Neural cell (in vitro differentiated cells): ENCODE measurements around the gene HSD17B14.

Experiments used
- POLR2AphosphoS5 ChIP-seq: IDR thresholded peaks from 2 replicates; pipeline ENCODE4 v1.6.1; 2012
- TF ChIP-seq, protein P1 (sequence below): IDR thresholded peaks from 2 replicates; pipeline ENCODE4 v1.6.1; 2012; ENCODE audit warnings: borderline replicate concordance
- TF ChIP-seq, protein P2 (sequence below): fragments of 450-650 bp; IDR thresholded peaks from 2 replicates; pipeline ENCODE4 v1.5.1; 2014; ENCODE audit warnings: antibody characterized with exemption, mild to moderate bottlenecking, moderate library complexity; ENCODE audit not compliant: poor library complexity, severe bottlenecking

DNA sequence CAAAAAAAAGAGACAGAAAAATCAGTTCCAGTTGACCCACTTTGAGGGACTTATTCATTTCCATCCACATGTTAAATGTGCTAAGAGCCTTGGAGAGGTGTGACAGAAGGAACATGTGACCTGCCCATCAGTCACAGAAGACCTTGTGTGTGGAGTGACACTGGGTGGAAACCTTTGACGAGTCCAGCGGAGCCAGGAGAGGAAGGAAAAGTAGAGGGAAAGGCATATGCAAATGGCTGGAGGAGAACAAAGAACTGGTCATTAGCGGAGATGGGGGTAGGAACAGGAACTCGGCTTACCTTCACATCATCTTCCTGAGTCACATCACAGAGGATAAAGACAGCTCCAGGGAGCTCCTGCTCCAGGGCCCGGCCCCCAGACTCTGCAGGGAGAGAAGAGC is 2.3 kb downstream of the HSD17B14 start:
- TF ChIP-seq, protein P1, sequence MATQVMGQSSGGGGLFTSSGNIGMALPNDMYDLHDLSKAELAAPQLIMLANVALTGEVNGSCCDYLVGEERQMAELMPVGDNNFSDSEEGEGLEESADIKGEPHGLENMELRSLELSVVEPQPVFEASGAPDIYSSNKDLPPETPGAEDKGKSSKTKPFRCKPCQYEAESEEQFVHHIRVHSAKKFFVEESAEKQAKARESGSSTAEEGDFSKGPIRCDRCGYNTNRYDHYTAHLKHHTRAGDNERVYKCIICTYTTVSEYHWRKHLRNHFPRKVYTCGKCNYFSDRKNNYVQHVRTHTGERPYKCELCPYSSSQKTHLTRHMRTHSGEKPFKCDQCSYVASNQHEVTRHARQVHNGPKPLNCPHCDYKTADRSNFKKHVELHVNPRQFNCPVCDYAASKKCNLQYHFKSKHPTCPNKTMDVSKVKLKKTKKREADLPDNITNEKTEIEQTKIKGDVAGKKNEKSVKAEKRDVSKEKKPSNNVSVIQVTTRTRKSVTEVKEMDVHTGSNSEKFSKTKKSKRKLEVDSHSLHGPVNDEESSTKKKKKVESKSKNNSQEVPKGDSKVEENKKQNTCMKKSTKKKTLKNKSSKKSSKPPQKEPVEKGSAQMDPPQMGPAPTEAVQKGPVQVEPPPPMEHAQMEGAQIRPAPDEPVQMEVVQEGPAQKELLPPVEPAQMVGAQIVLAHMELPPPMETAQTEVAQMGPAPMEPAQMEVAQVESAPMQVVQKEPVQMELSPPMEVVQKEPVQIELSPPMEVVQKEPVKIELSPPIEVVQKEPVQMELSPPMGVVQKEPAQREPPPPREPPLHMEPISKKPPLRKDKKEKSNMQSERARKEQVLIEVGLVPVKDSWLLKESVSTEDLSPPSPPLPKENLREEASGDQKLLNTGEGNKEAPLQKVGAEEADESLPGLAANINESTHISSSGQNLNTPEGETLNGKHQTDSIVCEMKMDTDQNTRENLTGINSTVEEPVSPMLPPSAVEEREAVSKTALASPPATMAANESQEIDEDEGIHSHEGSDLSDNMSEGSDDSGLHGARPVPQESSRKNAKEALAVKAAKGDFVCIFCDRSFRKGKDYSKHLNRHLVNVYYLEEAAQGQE, result no peak
- TF ChIP-seq, protein P2, sequence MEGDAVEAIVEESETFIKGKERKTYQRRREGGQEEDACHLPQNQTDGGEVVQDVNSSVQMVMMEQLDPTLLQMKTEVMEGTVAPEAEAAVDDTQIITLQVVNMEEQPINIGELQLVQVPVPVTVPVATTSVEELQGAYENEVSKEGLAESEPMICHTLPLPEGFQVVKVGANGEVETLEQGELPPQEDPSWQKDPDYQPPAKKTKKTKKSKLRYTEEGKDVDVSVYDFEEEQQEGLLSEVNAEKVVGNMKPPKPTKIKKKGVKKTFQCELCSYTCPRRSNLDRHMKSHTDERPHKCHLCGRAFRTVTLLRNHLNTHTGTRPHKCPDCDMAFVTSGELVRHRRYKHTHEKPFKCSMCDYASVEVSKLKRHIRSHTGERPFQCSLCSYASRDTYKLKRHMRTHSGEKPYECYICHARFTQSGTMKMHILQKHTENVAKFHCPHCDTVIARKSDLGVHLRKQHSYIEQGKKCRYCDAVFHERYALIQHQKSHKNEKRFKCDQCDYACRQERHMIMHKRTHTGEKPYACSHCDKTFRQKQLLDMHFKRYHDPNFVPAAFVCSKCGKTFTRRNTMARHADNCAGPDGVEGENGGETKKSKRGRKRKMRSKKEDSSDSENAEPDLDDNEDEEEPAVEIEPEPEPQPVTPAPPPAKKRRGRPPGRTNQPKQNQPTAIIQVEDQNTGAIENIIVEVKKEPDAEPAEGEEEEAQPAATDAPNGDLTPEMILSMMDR, result no peak
- TF ChIP-seq POLR2AphosphoS5, result no peak
